GM19025 (cell line): Measurements from ENCODE around the gene TRPM3.

ENCODE experiments used
- ATAC-seq: cut with Tn5 transposase; IDR thresholded peaks from one replicate; pipeline ENCODE4 v1.9.1; 2021; ENCODE audit warnings: mild to moderate bottlenecking, low read depth, moderate library complexity; ENCODE audit not compliant: unreplicated experiment

TRPM3 gene

GRCh38 chr9:70595211-70595610 is 526.2 kb downstream of the TRPM3 start:
- no peak for ATAC-seq

GRCh38 chr9:70594386-70594944 is 527.0 kb downstream of the TRPM3 start:
- ATAC-seq = no peak

GRCh38 chr9:70593241-70593640 is 528.2 kb downstream of the TRPM3 start:
- ATAC-seq = no peak

- ATAC-seq = no peak
Observed at GRCh38 chr9:70590315-70590677, 531.1 kb downstream of the TRPM3 start.

- ATAC-seq = no peak
Observed at GRCh38 chr9:70589571-70590314, 531.7 kb downstream of the TRPM3 start.

- ATAC-seq = no peak
Observed at GRCh38 chr9:70588999-70589398, 532.4 kb downstream of the TRPM3 start.

GRCh38 chr9:70588381-70588780 is 533.0 kb downstream of the TRPM3 start:
- no peak for ATAC-seq

GRCh38 chr9:70587201-70587600 is 534.2 kb downstream of the TRPM3 start:
- no peak for ATAC-seq

GRCh38 chr9:70586476-70586875 is 534.9 kb downstream of the TRPM3 start:
- no peak for ATAC-seq

- ATAC-seq = no peak
Observed at GRCh38 chr9:70581955-70582350, 539.5 kb downstream of the TRPM3 start.

GRCh38 chr9:70581214-70581954 is 540.0 kb downstream of the TRPM3 start:
- ATAC-seq = no peak

- no peak for ATAC-seq
Observed at GRCh38 chr9:70580606-70581195, 540.7 kb downstream of the TRPM3 start.

GRCh38 chr9:70579686-70580085 is 541.7 kb downstream of the TRPM3 start:
- no peak for ATAC-seq

- ATAC-seq = no peak
Observed at GRCh38 chr9:70578720-70579119, 542.7 kb downstream of the TRPM3 start.

- ATAC-seq = no peak
Observed at GRCh38 chr9:70577671-70578070, 543.8 kb downstream of the TRPM3 start.

GRCh38 chr9:70576116-70576515 is 545.3 kb downstream of the TRPM3 start:
- no peak for ATAC-seq

GRCh38 chr9:70574151-70574837 is 547.1 kb downstream of the TRPM3 start:
- ATAC-seq = no peak

GRCh38 chr9:70573308-70573707 is 548.1 kb downstream of the TRPM3 start:
- no peak for ATAC-seq

- ATAC-seq = no peak
Observed at GRCh38 chr9:70571258-70571657, 550.2 kb downstream of the TRPM3 start.

GRCh38 chr9:70569791-70570190 is 551.6 kb downstream of the TRPM3 start:
- ATAC-seq = no peak
